ENCODE results near the gene LRRC1. TPM values are rescaled to one million over a fixed set of nuclear protein-coding genes. Genes with fewer than 3 reads are reported as not detected.

The LRRC1 gene
- total RNA-seq, 1 experiment from 2014 or later = 3.2 TPM

DNA sequence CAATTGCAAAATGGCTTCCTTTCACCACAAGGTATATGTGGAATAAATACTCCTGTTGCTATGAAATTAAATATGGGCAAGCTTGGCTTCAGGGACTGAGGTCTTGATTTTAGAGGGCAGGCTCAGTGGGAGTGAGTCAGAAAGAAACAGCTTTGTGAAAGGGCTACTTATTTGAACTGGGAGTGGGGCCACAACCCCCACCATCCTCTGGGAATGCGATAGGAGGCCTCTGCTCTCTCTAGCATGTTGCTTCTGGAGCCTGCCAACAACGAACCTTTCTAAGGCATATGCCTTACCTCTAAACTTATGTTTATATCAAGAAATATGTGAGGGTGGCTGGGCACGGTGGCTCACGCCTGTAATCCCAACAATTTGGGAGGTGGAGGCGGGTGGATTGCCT lies 149.7 kb downstream of the LRRC1 start:
- no peak for DNase-seq (ENCODE audit: extremely low read depth, low read depth)

DNA sequence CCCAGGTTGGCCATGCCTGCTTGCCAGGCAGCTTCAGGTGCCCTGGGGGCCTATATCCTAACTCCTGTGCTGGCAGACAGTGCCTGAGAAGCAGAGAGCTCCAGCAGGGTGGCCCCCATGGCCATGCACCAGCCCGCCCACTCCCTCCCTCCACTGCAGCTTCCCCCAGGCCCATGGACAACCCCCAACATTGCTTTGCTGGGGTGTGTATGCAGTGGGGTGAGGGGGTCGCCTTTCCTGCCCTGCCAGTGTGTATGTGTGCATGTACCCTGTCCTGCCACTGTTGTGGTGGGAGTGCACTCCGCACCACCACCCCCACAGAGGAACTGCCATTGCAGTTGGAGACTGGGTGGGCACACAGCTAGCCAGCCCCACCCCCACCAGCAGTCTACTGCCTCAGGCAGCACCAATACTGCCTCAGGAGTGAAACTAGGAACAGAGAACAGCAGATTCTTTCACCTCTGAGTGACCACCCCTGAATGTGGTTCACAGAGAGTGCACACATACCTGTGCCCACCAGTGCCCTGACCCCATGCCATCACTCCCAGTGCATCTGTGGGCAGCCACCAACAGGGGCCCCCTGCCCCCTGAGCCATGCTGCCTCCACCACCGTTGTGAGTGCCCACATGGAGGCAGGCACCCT lies 151.1 kb downstream of the LRRC1 start:
- no peak for DNase-seq (ENCODE audit: extremely low read depth, low read depth)

DNA sequence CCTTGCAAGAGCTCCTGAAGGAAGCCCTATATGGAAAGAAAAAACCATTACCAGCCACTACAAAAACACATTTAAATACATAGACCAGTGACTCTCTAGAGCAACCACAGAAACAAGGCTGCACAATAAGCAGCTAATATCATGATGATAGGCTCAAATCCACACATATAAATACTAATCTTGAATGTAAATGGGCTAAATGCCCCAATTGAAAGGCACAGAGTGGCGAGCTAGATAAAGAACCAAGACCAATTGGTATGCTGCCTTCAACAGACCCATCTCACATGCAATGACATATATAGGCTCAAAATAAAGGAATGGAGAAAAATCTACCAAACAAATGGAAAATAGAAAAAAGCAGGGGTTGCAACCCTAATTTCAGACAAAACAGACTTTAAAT lies 153.0 kb downstream of the LRRC1 start:
- no peak for DNase-seq (ENCODE audit: extremely low read depth, low read depth)

DNA sequence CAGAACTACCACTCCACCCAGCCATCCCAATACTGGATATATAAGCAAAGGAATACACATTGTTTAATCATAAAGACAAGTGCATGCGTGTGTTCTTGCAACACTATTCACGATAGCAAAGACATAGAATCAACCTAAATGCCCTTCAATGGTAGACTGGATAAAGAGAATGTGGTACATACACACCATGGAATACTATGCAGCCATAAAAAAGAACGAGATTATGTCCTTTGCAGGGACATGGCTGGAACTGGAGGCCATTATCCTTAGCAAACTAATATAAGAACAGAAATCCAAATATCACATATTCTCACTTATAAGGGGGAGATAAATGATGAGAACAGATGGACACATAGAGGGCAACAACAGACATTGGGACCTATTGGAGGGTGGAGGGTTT lies 156.6 kb downstream of the LRRC1 start:
- DNase-seq (ENCODE audit: extremely low read depth, low read depth) = no peak

DNA sequence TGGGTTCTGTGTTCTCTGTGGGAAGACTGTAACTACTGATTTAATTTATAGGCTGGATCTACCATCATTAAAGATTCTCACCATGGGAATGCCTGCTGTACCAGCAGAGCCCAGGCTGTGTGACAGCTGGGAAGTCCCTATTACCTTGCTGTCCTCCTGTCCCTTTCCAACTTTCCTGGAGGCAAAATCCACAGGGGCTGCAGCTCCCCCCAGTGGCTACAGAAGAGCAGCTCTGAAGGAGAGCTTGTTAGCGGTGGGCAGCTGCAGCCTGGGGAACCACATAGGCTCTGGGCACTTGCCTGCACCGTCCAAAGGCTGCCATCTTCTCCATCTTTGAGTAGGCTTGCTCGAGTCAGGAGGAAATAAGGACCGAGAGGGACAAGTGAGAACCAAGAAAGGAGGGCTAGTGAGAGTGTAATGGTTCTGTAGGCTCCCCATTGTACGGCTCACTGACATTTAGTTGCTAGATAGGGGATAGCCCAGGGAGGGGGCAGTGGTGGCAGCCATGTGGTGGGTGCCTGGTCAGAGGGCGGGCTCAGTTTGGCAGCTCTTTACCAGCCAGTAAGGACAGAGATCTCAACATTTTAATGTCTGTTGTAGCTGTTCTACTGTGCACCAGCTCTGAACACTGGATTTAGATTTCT lies 161.4 kb downstream of the LRRC1 start:
- DNase-seq (ENCODE audit: extremely low read depth, low read depth) = peak; percentile 34

DNA sequence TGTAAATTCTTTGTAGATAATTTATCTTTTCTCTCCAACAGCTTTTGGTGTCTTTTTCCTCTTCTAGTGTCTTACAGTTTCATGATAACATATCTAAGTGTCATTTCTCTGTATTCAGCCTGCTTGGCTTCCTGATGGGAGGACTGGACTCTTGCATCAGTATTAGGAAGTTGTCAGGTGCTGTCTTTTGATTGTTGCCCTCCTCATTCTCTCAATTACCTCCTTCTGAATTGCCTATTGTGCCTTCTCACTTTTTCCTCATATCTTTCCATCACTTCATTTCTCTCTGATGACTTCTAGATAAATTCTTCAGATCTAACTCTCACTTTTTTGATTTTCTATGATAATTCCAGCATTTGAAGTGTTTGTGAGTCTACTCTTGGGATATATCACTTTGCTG lies 162.0 kb downstream of the LRRC1 start:
- DNase-seq (ENCODE audit: extremely low read depth, low read depth) = no peak

DNA sequence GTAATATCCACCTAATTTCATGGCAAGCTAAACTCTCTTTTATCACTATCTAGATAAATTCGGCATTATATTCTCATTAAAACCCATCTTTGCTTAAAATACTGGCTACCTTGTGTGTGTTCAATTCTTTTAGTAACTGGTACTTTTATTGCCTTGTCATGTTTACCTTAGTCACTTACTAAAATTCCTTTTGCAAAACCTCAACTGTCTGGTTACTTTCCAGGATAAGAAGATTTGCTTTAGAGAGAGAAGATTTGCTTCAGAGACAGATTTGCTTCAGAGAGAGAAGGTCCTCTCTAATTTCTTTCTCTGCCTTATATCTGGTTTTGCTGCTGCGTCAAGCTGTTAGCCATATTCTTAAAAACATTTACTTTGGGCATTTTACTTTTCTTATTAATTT lies 164.9 kb downstream of the LRRC1 start:
- DNase-seq (ENCODE audit: extremely low read depth, low read depth) = no peak

DNA sequence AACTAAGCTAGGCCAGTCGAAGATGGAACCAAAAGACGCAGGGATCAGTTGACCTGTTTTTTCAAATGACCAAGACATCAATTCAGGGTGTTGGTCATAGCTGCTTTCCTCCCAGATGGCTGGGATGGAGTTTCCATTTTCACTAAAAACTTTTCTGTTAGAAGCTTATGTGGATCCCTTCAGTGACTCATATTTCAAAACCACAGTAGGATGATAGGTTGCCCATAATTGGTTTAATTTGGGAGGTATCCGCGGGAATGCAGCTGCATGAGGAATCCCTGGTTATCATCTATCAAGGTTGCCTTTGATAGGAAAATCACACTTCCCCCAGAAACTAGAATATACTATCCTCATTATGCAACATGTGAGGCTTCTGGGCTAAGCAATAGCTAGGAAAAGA lies 165.5 kb downstream of the LRRC1 start:
- no peak for DNase-seq (ENCODE audit: extremely low read depth, low read depth)

DNA sequence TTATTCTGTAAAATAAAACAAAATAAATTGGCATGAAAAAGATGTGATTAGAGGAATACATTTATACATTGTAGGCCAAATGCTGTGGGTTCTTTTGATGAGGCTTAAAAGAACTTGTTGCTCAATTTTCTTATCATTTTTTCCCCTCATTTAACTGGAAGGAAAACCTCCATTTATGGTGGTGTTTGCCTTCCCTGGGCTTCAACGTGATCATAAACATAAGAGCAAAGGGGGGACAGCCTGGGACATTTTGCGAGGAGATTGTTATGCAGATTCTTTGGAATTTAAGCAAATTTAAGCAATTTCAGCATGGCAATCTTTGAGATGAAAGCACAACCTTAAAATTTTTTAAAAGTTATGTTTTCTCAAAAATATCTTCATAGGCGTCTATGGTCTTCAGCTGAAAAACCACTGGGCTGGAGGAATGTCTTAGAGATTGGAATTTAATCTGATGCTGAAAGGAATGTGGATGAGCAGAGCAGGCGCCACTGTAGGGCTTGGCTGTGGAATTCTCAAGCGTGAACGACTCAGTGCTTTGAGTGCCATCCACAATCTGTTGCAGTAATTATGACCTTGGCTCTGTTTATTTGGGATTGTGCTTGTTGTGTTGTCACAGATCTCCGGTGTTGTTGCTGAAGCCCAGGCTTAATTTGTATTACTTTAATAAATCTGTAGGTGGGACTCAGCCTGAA lies 167.0 kb downstream of the LRRC1 start:
- DNase-seq (ENCODE audit: extremely low read depth, low read depth) = no peak

DNA sequence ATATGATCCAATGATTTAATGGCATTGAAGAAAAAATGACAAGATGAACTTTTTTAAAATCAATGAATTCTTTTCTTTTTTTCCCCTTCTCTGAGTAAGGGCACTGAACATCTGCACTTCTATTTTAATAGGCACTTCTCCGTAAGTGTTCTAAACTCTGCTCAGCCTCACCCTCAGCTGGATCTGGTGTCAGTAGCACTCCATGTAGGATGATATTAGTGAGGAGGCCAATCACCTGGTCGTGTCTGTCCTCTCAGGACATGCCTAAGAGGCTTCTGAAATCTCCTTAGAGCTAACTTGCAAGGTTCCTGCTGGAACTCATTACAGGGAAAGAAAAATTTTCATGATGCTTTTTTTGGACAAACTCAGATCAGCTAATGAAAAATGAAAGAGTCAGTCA lies 167.8 kb downstream of the LRRC1 start:
- no peak for DNase-seq (ENCODE audit: extremely low read depth, low read depth)

DNA sequence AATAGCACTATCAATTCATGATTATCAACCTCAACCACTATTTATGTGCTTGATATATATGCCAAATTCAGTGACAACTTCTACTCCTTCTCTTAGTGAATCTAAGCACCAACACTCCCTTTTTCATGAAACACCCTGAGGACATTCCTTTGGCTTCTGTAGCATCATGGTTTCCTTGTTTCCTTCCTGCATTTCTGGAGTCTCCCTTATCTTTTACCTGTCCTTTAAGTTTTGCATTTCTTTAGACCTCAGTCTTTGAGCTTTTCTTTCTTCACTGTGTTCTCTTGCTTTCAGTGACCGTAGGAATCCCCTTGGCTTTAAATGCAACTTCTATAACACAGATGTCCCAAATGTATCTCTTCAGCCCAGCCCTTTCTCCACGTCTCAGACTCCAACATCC lies 172.6 kb downstream of the LRRC1 start:
- no peak for DNase-seq (ENCODE audit: extremely low read depth, low read depth)

Other genes starting within 250 kb of the LRRC1 start
- 59.9 and 62.6 TPM in 2 replicates for gene GCLC, start 249.9 kb upstream of the LRRC1 start, total RNA-seq (2014; rRNA removed; shearing (Covaris generic))
- gene KLHL31, start 129.2 kb upstream of the LRRC1 start, total RNA-seq (2014; rRNA removed; shearing (Covaris generic)) = 0.14 and 0.42 TPM in 2 replicates